WTC11 (cell line): ENCODE measurements around the gene NMUR1.

Source experiments
- CREM ChIP-seq: sonication (generic); formaldehyde crosslinking; IDR thresholded peaks from 2 replicates; pipeline ENCODE4 v1.8.1; 2022; ENCODE audit warnings: mild to moderate bottlenecking, missing genetic modification reagents, moderate library complexity
- ESRRA ChIP-seq: sonication (generic); formaldehyde crosslinking; IDR thresholded peaks from 2 replicates; pipeline ENCODE4 v1.8.1; 2022; ENCODE audit warnings: mild to moderate bottlenecking, missing genetic modification reagents, borderline replicate concordance
- ETV6 ChIP-seq: sonication (generic); formaldehyde crosslinking; IDR thresholded peaks from 2 replicates; pipeline ENCODE4 v1.8.1; 2022; ENCODE audit warnings: mild to moderate bottlenecking, missing genetic modification reagents
- FOXP1 ChIP-seq: sonication (generic); formaldehyde crosslinking; IDR thresholded peaks from 2 replicates; pipeline ENCODE4 v1.8.0; 2022; ENCODE audit warnings: missing genetic modification reagents, mild to moderate bottlenecking, moderate library complexity, borderline replicate concordance
- GTF2I ChIP-seq: fragments of 250-450 bp; sonication (Bioruptor Pico); conservative IDR thresholded peaks from 2 replicates; pipeline ENCODE4 v1.4.0; 2021; ENCODE audit warnings: mild to moderate bottlenecking
- HMGA2 ChIP-seq: fragments of 250-450 bp; sonication (Bioruptor Pico); IDR thresholded peaks from 2 replicates; pipeline ENCODE4 v1.4.0; 2021; ENCODE audit warnings: mild to moderate bottlenecking, moderate library complexity
- MXD4 ChIP-seq: fragments of 250-450 bp; sonication (Bioruptor Pico); IDR thresholded peaks from 2 replicates; pipeline ENCODE4 v1.8.0; 2021; ENCODE audit warnings: mild to moderate bottlenecking, moderate library complexity, borderline replicate concordance
- NFYB ChIP-seq: sonication (generic); formaldehyde crosslinking; conservative IDR thresholded peaks from 2 replicates; pipeline ENCODE4 v1.8.0; 2022; ENCODE audit warnings: low read depth, missing genetic modification reagents
- NR1H2 ChIP-seq: sonication (generic); formaldehyde crosslinking; IDR thresholded peaks from 2 replicates; pipeline ENCODE4 v1.9.0; 2021; ENCODE audit warnings: mild to moderate bottlenecking, moderate library complexity, missing genetic modification reagents
- TCF7 ChIP-seq: sonication (generic); formaldehyde crosslinking; IDR thresholded peaks from 2 replicates; pipeline ENCODE4 v1.8.0; 2022; ENCODE audit warnings: mild to moderate bottlenecking, low read depth, missing genetic modification reagents, moderate library complexity
- TF ChIP-seq, protein P1 (sequence below): fragments of 200-600 bp; IDR thresholded peaks from 2 replicates; pipeline ENCODE4 v1.8.0; 2022; ENCODE audit warnings: antibody characterized with exemption
- TF ChIP-seq, protein P2 (sequence below): sonication (generic); formaldehyde crosslinking; IDR thresholded peaks from 2 replicates; pipeline ENCODE4 v1.8.1; 2023; ENCODE audit warnings: mild to moderate bottlenecking, missing genetic modification reagents, borderline replicate concordance
- TF ChIP-seq, protein P3 (sequence below): sonication (generic); formaldehyde crosslinking; IDR thresholded peaks from 2 replicates; pipeline ENCODE4 v1.8.1; 2023; ENCODE audit warnings: mild to moderate bottlenecking, moderate library complexity, missing genetic modification reagents
- TF ChIP-seq, protein P4 (sequence below): sonication (generic); formaldehyde crosslinking; IDR thresholded peaks from 2 replicates; pipeline ENCODE4 v1.8.0; 2023; ENCODE audit warnings: mild to moderate bottlenecking, missing genetic modification reagents

DNA sequence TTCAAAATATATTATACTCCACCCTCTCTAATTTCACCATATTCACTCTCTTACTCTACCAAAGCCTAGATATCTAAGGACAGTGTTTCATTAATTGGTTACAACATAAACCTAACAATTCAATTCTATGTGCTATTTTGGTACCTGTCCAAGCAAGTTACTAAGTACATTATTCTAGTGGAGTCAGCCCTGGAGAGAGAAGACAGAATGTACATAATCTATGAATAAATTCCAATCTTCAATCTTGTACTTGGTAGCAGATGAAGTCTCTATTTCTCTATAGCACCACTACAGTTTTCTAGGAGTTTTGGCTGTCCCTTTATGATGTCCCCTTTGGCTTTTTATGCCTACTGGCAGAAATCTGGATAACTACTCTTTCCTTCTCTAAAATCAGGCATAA, 27.6 kb downstream of the NMUR1 start:
- TF ChIP-seq, protein P1, sequence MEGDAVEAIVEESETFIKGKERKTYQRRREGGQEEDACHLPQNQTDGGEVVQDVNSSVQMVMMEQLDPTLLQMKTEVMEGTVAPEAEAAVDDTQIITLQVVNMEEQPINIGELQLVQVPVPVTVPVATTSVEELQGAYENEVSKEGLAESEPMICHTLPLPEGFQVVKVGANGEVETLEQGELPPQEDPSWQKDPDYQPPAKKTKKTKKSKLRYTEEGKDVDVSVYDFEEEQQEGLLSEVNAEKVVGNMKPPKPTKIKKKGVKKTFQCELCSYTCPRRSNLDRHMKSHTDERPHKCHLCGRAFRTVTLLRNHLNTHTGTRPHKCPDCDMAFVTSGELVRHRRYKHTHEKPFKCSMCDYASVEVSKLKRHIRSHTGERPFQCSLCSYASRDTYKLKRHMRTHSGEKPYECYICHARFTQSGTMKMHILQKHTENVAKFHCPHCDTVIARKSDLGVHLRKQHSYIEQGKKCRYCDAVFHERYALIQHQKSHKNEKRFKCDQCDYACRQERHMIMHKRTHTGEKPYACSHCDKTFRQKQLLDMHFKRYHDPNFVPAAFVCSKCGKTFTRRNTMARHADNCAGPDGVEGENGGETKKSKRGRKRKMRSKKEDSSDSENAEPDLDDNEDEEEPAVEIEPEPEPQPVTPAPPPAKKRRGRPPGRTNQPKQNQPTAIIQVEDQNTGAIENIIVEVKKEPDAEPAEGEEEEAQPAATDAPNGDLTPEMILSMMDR, result no peak
- TF ChIP-seq FOXP1 (CRISPR knock-in tag) (no peak), CREM (no peak), TCF7 (CRISPR knock-in tag) (no peak), ETV6 (CRISPR knock-in tag) (no peak), HMGA2 (CRISPR knock-in tag) (no peak), NR1H2 (CRISPR knock-in tag) (no peak), GTF2I (CRISPR knock-in tag) (no peak), MXD4 (CRISPR knock-in tag) (no peak), NFYB (CRISPR knock-in tag) (no peak), ESRRA (CRISPR knock-in tag) (no peak)
- TF ChIP-seq, protein P2, sequence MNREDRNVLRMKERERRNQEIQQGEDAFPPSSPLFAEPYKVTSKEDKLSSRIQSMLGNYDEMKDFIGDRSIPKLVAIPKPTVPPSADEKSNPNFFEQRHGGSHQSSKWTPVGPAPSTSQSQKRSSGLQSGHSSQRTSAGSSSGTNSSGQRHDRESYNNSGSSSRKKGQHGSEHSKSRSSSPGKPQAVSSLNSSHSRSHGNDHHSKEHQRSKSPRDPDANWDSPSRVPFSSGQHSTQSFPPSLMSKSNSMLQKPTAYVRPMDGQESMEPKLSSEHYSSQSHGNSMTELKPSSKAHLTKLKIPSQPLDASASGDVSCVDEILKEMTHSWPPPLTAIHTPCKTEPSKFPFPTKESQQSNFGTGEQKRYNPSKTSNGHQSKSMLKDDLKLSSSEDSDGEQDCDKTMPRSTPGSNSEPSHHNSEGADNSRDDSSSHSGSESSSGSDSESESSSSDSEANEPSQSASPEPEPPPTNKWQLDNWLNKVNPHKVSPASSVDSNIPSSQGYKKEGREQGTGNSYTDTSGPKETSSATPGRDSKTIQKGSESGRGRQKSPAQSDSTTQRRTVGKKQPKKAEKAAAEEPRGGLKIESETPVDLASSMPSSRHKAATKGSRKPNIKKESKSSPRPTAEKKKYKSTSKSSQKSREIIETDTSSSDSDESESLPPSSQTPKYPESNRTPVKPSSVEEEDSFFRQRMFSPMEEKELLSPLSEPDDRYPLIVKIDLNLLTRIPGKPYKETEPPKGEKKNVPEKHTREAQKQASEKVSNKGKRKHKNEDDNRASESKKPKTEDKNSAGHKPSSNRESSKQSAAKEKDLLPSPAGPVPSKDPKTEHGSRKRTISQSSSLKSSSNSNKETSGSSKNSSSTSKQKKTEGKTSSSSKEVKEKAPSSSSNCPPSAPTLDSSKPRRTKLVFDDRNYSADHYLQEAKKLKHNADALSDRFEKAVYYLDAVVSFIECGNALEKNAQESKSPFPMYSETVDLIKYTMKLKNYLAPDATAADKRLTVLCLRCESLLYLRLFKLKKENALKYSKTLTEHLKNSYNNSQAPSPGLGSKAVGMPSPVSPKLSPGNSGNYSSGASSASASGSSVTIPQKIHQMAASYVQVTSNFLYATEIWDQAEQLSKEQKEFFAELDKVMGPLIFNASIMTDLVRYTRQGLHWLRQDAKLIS (CRISPR knock-in tag), result no peak
- TF ChIP-seq, protein P3, sequence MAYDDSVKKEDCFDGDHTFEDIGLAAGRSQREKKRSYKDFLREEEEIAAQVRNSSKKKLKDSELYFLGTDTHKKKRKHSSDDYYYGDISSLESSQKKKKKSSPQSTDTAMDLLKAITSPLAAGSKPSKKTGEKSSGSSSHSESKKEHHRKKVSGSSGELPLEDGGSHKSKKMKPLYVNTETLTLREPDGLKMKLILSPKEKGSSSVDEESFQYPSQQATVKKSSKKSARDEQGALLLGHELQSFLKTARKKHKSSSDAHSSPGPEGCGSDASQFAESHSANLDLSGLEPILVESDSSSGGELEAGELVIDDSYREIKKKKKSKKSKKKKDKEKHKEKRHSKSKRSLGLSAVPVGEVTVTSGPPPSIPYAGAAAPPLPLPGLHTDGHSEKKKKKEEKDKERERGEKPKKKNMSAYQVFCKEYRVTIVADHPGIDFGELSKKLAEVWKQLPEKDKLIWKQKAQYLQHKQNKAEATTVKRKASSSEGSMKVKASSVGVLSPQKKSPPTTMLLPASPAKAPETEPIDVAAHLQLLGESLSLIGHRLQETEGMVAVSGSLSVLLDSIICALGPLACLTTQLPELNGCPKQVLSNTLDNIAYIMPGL (CRISPR knock-in tag), result no peak
- TF ChIP-seq, protein P4, sequence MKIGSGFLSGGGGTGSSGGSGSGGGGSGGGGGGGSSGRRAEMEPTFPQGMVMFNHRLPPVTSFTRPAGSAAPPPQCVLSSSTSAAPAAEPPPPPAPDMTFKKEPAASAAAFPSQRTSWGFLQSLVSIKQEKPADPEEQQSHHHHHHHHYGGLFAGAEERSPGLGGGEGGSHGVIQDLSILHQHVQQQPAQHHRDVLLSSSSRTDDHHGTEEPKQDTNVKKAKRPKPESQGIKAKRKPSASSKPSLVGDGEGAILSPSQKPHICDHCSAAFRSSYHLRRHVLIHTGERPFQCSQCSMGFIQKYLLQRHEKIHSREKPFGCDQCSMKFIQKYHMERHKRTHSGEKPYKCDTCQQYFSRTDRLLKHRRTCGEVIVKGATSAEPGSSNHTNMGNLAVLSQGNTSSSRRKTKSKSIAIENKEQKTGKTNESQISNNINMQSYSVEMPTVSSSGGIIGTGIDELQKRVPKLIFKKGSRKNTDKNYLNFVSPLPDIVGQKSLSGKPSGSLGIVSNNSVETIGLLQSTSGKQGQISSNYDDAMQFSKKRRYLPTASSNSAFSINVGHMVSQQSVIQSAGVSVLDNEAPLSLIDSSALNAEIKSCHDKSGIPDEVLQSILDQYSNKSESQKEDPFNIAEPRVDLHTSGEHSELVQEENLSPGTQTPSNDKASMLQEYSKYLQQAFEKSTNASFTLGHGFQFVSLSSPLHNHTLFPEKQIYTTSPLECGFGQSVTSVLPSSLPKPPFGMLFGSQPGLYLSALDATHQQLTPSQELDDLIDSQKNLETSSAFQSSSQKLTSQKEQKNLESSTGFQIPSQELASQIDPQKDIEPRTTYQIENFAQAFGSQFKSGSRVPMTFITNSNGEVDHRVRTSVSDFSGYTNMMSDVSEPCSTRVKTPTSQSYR (CRISPR knock-in tag), result no peak
